SK-N-SH treated with all-trans-retinoic acid at 6 μM for 48 hours (cell line): ENCODE results near the gene FHIT.

Source experiments
- ATAC-seq: fragments of 200-7000 bp; cut with Tn5 transposase; 3 replicates; pipeline ENCODE4 v1.9.1; 2020; ENCODE audit warnings: mild to moderate bottlenecking, moderate library complexity
- ARNTL ChIP-seq: fragments of 450-650 bp; formaldehyde crosslinking; IDR thresholded peaks from 2 replicates; pipeline ENCODE4 v1.5.0; 2020; ENCODE audit warnings: low read depth, mild to moderate bottlenecking, moderate library complexity, borderline replicate concordance
- BACH2 ChIP-seq: fragments of 250-450 bp; sonication (Bioruptor Pico); IDR thresholded peaks from 2 replicates; pipeline ENCODE4 v1.9.0; 2021; ENCODE audit warnings: mild to moderate bottlenecking, borderline replicate concordance
- CSDC2 ChIP-seq: fragments of 250-450 bp; sonication (Bioruptor Pico); IDR thresholded peaks from 2 replicates; pipeline ENCODE4 v1.5.0; 2020; ENCODE audit warnings: mild to moderate bottlenecking, moderate library complexity
- GLIS3 ChIP-seq: fragments of 250-450 bp; sonication (Bioruptor Pico); IDR thresholded peaks from 2 replicates; pipeline ENCODE4 v1.5.0; 2020; ENCODE audit warnings: mild to moderate bottlenecking, moderate library complexity
- PPARA ChIP-seq: fragments of 250-450 bp; sonication (Bioruptor Pico); IDR thresholded peaks from 2 replicates; pipeline ENCODE4 v1.5.0; 2020; ENCODE audit warnings: mild to moderate bottlenecking, borderline replicate concordance
- RARB ChIP-seq: fragments of 250-450 bp; sonication (Bioruptor Pico); IDR thresholded peaks from 2 replicates; pipeline ENCODE4 v1.8.0; 2021; ENCODE audit warnings: mild to moderate bottlenecking, moderate library complexity
- TCF4 ChIP-seq: fragments of 250-450 bp; sonication (Bioruptor Pico); IDR thresholded peaks from 2 replicates; pipeline ENCODE4 v1.8.0; 2021; ENCODE audit warnings: mild to moderate bottlenecking, moderate library complexity, borderline replicate concordance
- TOX ChIP-seq: fragments of 250-450 bp; sonication (Bioruptor Pico); IDR thresholded peaks from 2 replicates; pipeline ENCODE4 v1.8.0; 2021; ENCODE audit warnings: mild to moderate bottlenecking, moderate library complexity, borderline replicate concordance
- ZFP3 ChIP-seq: fragments of 250-450 bp; sonication (Bioruptor Pico); IDR thresholded peaks from 2 replicates; pipeline ENCODE4 v1.5.0; 2020; ENCODE audit warnings: mild to moderate bottlenecking, moderate library complexity
- ZFP30 ChIP-seq: fragments of 450-650 bp; formaldehyde crosslinking; IDR thresholded peaks from 2 replicates; pipeline ENCODE4 v1.5.0; 2022; ENCODE audit warnings: mild to moderate bottlenecking, moderate library complexity
- ZNF565 ChIP-seq: fragments of 450-650 bp; formaldehyde crosslinking; conservative IDR thresholded peaks from 2 replicates; pipeline ENCODE4 v1.5.0; 2020; ENCODE audit warnings: low read depth, mild to moderate bottlenecking, moderate library complexity
- ZNF70 ChIP-seq: fragments of 450-650 bp; formaldehyde crosslinking; IDR thresholded peaks from 2 replicates; pipeline ENCODE4 v1.5.0; 2020; ENCODE audit warnings: mild to moderate bottlenecking, moderate library complexity
- ZNF8 ChIP-seq: fragments of 450-650 bp; formaldehyde crosslinking; IDR thresholded peaks from 2 replicates; pipeline ENCODE4 v1.5.0; 2020; ENCODE audit warnings: mild to moderate bottlenecking, moderate library complexity
- TF ChIP-seq, protein P1 (sequence below): fragments of 250-450 bp; sonication (Bioruptor Pico); IDR thresholded peaks from 2 replicates; pipeline ENCODE4 v1.5.1; 2020; ENCODE audit warnings: low read depth, mild to moderate bottlenecking, moderate library complexity
- TF ChIP-seq, protein P2 (sequence below): fragments of 250-450 bp; sonication (Bioruptor Pico); IDR thresholded peaks from 2 replicates; pipeline ENCODE4 v1.8.0; 2021; ENCODE audit warnings: low read depth, mild to moderate bottlenecking, moderate library complexity, borderline replicate concordance
- TF ChIP-seq, protein P3 (sequence below): fragments of 250-450 bp; sonication (Bioruptor Pico); IDR thresholded peaks from 2 replicates; pipeline ENCODE4 v1.5.0; 2020; ENCODE audit warnings: mild to moderate bottlenecking, moderate library complexity

FHIT gene

GRCh38 chr3:60920519-60920918 is 330.7 kb downstream of the FHIT start (continued):
- TF ChIP-seq ZNF8, result no peak
- TF ChIP-seq, all 23 proteins: peak for 0

DNA sequence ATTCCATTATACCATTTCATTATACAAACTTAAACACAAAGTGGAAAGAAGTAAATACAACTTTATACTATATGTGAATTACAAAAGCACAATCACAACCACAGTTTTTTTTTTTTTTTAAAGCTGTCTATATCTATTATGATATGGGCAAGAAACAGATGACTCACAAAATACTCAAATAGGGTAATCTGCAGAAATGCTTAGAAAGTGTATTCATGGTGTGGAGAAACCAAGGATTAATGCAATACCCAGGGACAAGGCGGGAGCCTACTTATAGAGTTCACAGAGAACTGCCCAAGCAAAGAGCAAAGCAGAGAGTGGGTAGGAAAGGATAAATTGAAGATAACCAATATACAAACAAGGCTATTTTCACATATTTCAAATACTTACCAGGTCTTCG is 332.0 kb downstream of the FHIT start:
- TF ChIP-seq PPARA (no peak), RARB (CRISPR knock-in tag) (no peak), TCF4 (CRISPR knock-in tag) (no peak), ZNF565 (CRISPR knock-in tag) (no peak)
- ATAC-seq, result no peak

- no peak; the same call in 2 of the 3 replicates for ATAC-seq
- TF ChIP-seq BACH2, result no peak
- TF ChIP-seq ARNTL (CRISPR knock-in tag), result no peak
- TF ChIP-seq ZNF8, result no peak
- TF ChIP-seq TCF4 (CRISPR knock-in tag), result peak; percentile 24; the same call in 1 of the 2 replicates
- no peak for TF ChIP-seq GLIS3
Measured at GRCh38 chr3:60917141-60917540, 334.1 kb downstream of the FHIT start.

GRCh38 chr3:60916546-60916945 is 334.7 kb downstream of the FHIT start:
- no peak for ATAC-seq
- TF ChIP-seq, protein P1, sequence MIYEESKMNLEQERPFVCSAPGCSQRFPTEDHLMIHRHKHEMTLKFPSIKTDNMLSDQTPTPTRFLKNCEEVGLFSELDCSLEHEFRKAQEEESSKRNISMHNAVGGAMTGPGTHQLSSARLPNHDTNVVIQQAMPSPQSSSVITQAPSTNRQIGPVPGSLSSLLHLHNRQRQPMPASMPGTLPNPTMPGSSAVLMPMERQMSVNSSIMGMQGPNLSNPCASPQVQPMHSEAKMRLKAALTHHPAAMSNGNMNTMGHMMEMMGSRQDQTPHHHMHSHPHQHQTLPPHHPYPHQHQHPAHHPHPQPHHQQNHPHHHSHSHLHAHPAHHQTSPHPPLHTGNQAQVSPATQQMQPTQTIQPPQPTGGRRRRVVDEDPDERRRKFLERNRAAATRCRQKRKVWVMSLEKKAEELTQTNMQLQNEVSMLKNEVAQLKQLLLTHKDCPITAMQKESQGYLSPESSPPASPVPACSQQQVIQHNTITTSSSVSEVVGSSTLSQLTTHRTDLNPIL (CRISPR knock-in tag), result no peak
- TF ChIP-seq CSDC2 (no peak), PPARA (no peak), ARNTL (CRISPR knock-in tag) (no peak), TCF4 (CRISPR knock-in tag) (no peak), ZFP30 (CRISPR knock-in tag) (no peak), GLIS3 (no peak), TOX (no peak), ZNF565 (CRISPR knock-in tag) (no peak), ZFP3 (no peak)
- TF ChIP-seq, protein P2, sequence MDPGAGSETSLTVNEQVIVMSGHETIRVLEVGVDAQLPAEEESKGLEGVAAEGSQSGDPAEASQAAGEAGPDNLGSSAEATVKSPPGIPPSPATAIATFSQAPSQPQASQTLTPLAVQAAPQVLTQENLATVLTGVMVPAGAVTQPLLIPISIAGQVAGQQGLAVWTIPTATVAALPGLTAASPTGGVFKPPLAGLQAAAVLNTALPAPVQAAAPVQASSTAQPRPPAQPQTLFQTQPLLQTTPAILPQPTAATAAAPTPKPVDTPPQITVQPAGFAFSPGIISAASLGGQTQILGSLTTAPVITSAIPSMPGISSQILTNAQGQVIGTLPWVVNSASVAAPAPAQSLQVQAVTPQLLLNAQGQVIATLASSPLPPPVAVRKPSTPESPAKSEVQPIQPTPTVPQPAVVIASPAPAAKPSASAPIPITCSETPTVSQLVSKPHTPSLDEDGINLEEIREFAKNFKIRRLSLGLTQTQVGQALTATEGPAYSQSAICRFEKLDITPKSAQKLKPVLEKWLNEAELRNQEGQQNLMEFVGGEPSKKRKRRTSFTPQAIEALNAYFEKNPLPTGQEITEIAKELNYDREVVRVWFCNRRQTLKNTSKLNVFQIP (CRISPR knock-in tag), result no peak

DNA sequence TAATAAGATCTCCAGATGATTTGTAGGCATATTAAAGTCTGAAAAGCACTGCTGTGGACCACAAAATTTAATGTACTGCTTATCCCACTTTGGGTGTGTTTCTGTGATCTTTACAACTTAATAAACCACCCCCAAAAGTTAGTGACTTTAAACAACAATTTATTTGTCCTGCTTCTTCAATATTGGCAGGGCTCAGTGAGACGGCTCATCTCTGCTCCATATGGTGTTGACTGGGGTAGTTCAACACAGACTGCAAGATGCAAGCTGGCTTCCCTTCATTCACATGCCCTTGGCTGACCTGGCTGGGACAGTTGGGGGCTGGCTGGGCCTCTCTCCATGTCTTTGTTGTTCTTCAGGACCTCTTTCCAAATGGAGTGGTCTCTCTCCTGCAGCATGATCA is 337.8 kb downstream of the FHIT start:
- TF ChIP-seq, protein P3, sequence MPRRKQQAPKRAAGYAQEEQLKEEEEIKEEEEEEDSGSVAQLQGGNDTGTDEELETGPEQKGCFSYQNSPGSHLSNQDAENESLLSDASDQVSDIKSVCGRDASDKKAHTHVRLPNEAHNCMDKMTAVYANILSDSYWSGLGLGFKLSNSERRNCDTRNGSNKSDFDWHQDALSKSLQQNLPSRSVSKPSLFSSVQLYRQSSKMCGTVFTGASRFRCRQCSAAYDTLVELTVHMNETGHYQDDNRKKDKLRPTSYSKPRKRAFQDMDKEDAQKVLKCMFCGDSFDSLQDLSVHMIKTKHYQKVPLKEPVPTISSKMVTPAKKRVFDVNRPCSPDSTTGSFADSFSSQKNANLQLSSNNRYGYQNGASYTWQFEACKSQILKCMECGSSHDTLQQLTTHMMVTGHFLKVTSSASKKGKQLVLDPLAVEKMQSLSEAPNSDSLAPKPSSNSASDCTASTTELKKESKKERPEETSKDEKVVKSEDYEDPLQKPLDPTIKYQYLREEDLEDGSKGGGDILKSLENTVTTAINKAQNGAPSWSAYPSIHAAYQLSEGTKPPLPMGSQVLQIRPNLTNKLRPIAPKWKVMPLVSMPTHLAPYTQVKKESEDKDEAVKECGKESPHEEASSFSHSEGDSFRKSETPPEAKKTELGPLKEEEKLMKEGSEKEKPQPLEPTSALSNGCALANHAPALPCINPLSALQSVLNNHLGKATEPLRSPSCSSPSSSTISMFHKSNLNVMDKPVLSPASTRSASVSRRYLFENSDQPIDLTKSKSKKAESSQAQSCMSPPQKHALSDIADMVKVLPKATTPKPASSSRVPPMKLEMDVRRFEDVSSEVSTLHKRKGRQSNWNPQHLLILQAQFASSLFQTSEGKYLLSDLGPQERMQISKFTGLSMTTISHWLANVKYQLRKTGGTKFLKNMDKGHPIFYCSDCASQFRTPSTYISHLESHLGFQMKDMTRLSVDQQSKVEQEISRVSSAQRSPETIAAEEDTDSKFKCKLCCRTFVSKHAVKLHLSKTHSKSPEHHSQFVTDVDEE, result no peak
- no peak for TF ChIP-seq BACH2
- no peak for ATAC-seq

GRCh38 chr3:60912876-60913275 is 338.4 kb downstream of the FHIT start:
- no peak for ATAC-seq
- TF ChIP-seq RARB (CRISPR knock-in tag) (no peak), ZNF70 (CRISPR knock-in tag) (no peak), ARNTL (CRISPR knock-in tag) (no peak), CSDC2 (no peak), ZFP30 (CRISPR knock-in tag) (no peak), TOX (no peak)
- TF ChIP-seq, protein P2 (CRISPR knock-in tag), result no peak

GRCh38 chr3:60912142-60912541 is 339.1 kb downstream of the FHIT start:
- no peak for TF ChIP-seq RARB (CRISPR knock-in tag)
- no peak for ATAC-seq
